Measurements from ENCODE around the gene GPR85. TPM values are rescaled to one million over a fixed set of nuclear protein-coding genes. Genes with fewer than 3 reads are reported as not detected.

The GPR85 gene
- total RNA-seq, 2 donors from 2014 or later: 0.24 to 1.2 TPM

Other genes starting within 250 kb of the GPR85 start
- gene SMIM30, start 31.7 kb upstream of the GPR85 start, total RNA-seq: 10 to 100 TPM; 47.9 TPM